Endodermal cell (in vitro differentiated cells): Measurements from ENCODE around the gene CYSTM1. TPM values are rescaled to one million over a fixed set of nuclear protein-coding genes. Genes with fewer than 3 reads are reported as not detected.

Experiments
- DNase-seq: peaks from one replicate; pipeline ENCODE4 v3.0.0-alpha.2; 2017
- H3K27ac ChIP-seq: 2 replicates; pipeline ENCODE4 v1.5.1; 2013; ENCODE audit warnings: mild to moderate bottlenecking, low read depth, low read length, moderate library complexity
- H3K27me3 ChIP-seq: 2 replicates; pipeline ENCODE4 v1.6.1; 2013; ENCODE audit warnings: mild to moderate bottlenecking, low read length, moderate library complexity; ENCODE audit not compliant: insufficient read depth, control insufficient read depth, poor library complexity, severe bottlenecking
- H3K36me3 ChIP-seq: 2 replicates; pipeline ENCODE4 v1.7.0; 2013; ENCODE audit warnings: mild to moderate bottlenecking, low read length, moderate library complexity; ENCODE audit not compliant: control insufficient read depth, insufficient read depth
- H3K4me1 ChIP-seq: one replicate; pipeline ENCODE4 v1.7.0; 2013; ENCODE audit warnings: low read length; ENCODE audit not compliant: control insufficient read depth, insufficient read depth
- H3K4me3 ChIP-seq: 2 replicates; pipeline ENCODE4 v1.5.1; 2013; ENCODE audit warnings: mild to moderate bottlenecking, low read length, moderate library complexity
- H3K9ac ChIP-seq: 2 replicates; pipeline ENCODE4 v1.6.1; 2013; ENCODE audit warnings: mild to moderate bottlenecking, low read length, moderate library complexity; ENCODE audit not compliant: poor library complexity, severe bottlenecking; ENCODE audit errors: extremely low read depth
- H3K9me3 ChIP-seq: 2 replicates; pipeline ENCODE4 v1.6.1; 2013; ENCODE audit warnings: mild to moderate bottlenecking, low read length, moderate library complexity; ENCODE audit not compliant: control insufficient read depth
- H3K27ac Mint-ChIP-seq: 2 replicates; pipeline ENCODE4 v1.8.0; 2020; ENCODE audit warnings: mixed read lengths
- H3K27me3 Mint-ChIP-seq: 2 replicates; pipeline ENCODE4 v1.8.0; 2021; ENCODE audit warnings: mild to moderate bottlenecking, mixed read lengths; ENCODE audit not compliant: insufficient read depth
- H3K36me3 Mint-ChIP-seq: 2 replicates; pipeline ENCODE4 v1.8.0; 2020; ENCODE audit warnings: low read depth, mixed read lengths
- H3K4me1 Mint-ChIP-seq: 2 replicates; pipeline ENCODE4 v1.8.0; 2020; ENCODE audit warnings: mixed read lengths
- H3K4me3 Mint-ChIP-seq: 2 replicates; pipeline ENCODE4 v1.8.0; 2020; ENCODE audit warnings: mild to moderate bottlenecking, moderate library complexity, mixed read lengths
- H3K9me3 Mint-ChIP-seq: 2 replicates; pipeline ENCODE4 v1.8.0; 2020; ENCODE audit warnings: mild to moderate bottlenecking, mixed read lengths
- WGBS, 2 experiments: methylation state at CpG; one replicate each; pipeline versions ENCODE4 v1.1.5 to v1.1.7; 2013; ENCODE audit warnings: missing lambda C conversion rate in 2 of 2, mixed read lengths in 1 of 2; ENCODE audit not compliant: insufficient coverage in 1 of 2, insufficient read length in 1 of 2; 5-methylcytosine and 5-hydroxymethylcytosine counted together
- long read RNA-seq, 4 experiments: library from polyadenylated mRNA in 2 of 4; library from RNA in 1 of 4; library from capped mRNA in 1 of 4; stranded (forward) in 3 of 4; unstranded in 1 of 4; transcript quantifications; one replicate each; pipeline ENCODE4 v2.0.0, GENCODE V29; 2020 to 2021; ENCODE audit warnings: inconsistent platforms in 1 of 4
- polyA plus RNA-seq, 2 experiments: library from polyadenylated mRNA; stranded (reverse); fragments of 50-300 nt; gene quantifications; one replicate each; pipeline ENCODE4 v1.2.3, GENCODE V29; 2013
- total RNA-seq, 2 donors: library from RNA; stranded (reverse); fragmentation: NEBNext Ultra II Directional in 1 of 2; extraction: Animal tissue kit (Norgen Biotek cat#: 25700) in 1 of 2; gene quantifications; 2 replicates in 1 of 2; 3 replicates in 1 of 2; pipeline ENCODE4 v1.2.1, GENCODE V29; 2021
- TF ChIP-seq, protein P1 (sequence below): fragments of 200-600 bp; sonication (generic); conservative IDR thresholded peaks from 2 replicates; pipeline ENCODE4 v1.5.0; 2021; ENCODE audit warnings: antibody characterized with exemption, mild to moderate bottlenecking

CYSTM1 gene, protein sequence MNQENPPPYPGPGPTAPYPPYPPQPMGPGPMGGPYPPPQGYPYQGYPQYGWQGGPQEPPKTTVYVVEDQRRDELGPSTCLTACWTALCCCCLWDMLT
- 10 to 100 TPM; 30.7 to 38.1 TPM for total RNA-seq
- 19.4 TPM for polyA plus RNA-seq (2013, experiment 1 of 2)
- 22.2 TPM for polyA plus RNA-seq (2013, experiment 2 of 2)
- long read RNA-seq, experiment 1, transcript CYSTM1-201 (3 exons, 1,336 nt), result major isoform, 26 of 38 reads
- long read RNA-seq, experiment 1, partial matches to known transcripts, result 8 of 38 reads
- long read RNA-seq, experiment 1, other reads (novel, unspliced or antisense), result 4 of 38 reads
- long read RNA-seq, experiment 2, transcript CYSTM1-201 (3 exons, 1,336 nt), result major isoform, 47 of 49 reads
- long read RNA-seq, experiment 2, partial matches to known transcripts, result 0 of 49 reads
- long read RNA-seq, experiment 2, other reads (novel, unspliced or antisense), result 2 of 49 reads
- long read RNA-seq, experiment 3, transcript CYSTM1-201 (3 exons, 1,336 nt), result major isoform, 24 of 29 reads
- long read RNA-seq, experiment 3, partial matches to known transcripts, result 0 of 29 reads
- long read RNA-seq, experiment 3, other reads (novel, unspliced or antisense), result 5 of 29 reads
- long read RNA-seq, experiment 4, transcript CYSTM1-201 (3 exons, 1,336 nt), result major isoform, 78 of 78 reads
- long read RNA-seq, experiment 4, partial matches to known transcripts, result 0 of 78 reads
- long read RNA-seq, experiment 4, other reads (novel, unspliced or antisense), result 0 of 78 reads

DNA sequence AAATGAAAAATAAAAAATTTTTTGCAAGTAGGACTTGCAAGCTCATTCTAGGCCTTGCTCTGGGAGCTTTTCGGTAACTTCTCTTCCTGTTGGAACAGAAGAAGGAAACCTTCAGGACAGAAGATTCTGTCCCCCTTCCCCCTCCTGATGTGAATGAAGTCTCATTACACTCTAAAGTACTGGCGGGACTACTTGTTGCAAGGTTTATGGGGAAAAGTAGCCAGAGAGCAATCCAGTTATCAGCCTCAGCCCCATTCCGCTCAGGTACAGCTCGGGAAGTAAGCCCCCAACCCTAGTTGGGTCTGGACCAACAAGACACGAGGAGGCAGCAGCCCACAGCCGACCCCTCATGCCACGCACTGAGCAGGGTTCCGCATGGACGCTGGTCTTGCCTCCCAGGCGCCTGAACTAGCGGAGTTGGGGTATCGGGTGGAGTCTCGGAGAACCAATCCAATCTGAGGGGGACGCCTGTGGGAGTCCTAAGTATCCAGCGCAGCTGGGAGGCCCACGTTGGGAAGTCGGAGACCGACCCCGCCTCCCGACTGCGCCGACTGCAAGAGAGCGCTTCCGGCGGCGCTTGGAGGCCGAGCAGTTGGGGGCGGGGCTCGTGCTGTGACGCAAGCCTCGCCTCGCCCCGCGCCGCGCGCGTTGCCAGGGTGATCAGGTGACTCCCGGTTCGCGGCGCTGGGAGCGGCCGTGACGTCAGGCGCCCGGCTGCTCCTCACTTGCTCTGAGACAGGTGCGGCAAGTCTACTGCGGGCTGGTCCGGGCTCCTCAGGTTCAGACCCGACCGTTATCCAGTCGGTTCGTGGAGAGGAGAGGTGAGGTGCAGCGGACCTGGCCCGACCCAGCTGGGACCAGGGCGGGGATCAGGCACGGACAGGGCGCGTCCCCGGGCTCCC is at the start of gene CYSTM1:
TSS of gene CYSTM1 (plus strand) at position 724 of the 902 bp plus-strand sequence. CDS start 19,278 bp downstream, outside the sequence.
- Histone ChIP-seq H3K27ac (peak within 1 kb of the TSS; percentile 86), H3K4me3 (peak within 1 kb of the TSS; percentile 99), H3K36me3 (no peaks in the 10 kb centered on the region), H3K9me3 (no peaks in the 10 kb centered on the region), H3K27me3 (peaks cover 25% of the 10 kb centered on the region), H3K9ac (peak within 1 kb of the TSS; percentile 91), H3K4me1 (peaks cover 3% of the 10 kb centered on the region)
- Mint-ChIP-seq H3K27ac (peak within 1 kb of the TSS; percentile 96), H3K4me1 (peaks cover 17% of the 10 kb centered on the region), H3K27me3 (peaks cover 20% of the 10 kb centered on the region), H3K36me3 (no peaks in the 10 kb centered on the region), H3K9me3 (no peaks in the 10 kb centered on the region), H3K4me3 (peak within 1 kb of the TSS; percentile 88)
- DNase-seq, result peak; percentile 99
- 3 to 4% methylated on average over 31 to 61 of the region's 61 CpGs for WGBS, 2 experiments
- TF ChIP-seq, protein P1, sequence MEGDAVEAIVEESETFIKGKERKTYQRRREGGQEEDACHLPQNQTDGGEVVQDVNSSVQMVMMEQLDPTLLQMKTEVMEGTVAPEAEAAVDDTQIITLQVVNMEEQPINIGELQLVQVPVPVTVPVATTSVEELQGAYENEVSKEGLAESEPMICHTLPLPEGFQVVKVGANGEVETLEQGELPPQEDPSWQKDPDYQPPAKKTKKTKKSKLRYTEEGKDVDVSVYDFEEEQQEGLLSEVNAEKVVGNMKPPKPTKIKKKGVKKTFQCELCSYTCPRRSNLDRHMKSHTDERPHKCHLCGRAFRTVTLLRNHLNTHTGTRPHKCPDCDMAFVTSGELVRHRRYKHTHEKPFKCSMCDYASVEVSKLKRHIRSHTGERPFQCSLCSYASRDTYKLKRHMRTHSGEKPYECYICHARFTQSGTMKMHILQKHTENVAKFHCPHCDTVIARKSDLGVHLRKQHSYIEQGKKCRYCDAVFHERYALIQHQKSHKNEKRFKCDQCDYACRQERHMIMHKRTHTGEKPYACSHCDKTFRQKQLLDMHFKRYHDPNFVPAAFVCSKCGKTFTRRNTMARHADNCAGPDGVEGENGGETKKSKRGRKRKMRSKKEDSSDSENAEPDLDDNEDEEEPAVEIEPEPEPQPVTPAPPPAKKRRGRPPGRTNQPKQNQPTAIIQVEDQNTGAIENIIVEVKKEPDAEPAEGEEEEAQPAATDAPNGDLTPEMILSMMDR, result no peak

DNA sequence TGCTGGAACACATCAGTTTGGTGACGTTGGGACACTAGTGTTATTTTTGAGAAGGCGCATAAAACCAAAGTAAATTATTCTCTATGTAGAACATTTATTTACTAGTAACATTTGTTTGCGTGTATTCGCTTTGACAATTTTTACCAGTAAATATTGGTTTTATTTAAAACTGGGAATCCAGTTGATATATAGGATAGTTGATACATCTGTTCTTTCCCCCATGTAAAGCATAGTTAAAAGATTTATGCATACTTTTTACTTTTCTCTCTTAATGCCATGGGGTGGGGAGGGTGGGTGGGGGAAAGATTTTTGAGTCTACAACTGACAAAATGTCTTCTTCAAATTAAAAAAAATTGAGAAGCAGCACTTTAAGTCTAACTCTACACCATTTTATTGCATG is 49.4 kb upstream of the CYSTM1 start, which contains the start of gene IGIP:
TSS of gene IGIP (plus strand) at position 301 of the 400 bp plus-strand sequence. CDS start 2,540 bp downstream, outside the sequence.
- Mint-ChIP-seq H3K4me3 (no peak within 1 kb of the TSS), H3K27me3 (peaks cover 20% of the 10 kb centered on the region), H3K9me3 (no peaks in the 10 kb centered on the region), H3K27ac (no peak within 1 kb of the TSS), H3K4me1 (no peaks in the 10 kb centered on the region), H3K36me3 (no peaks in the 10 kb centered on the region)
- Histone ChIP-seq H3K36me3 (no peaks in the 10 kb centered on the region), H3K4me3 (no peak within 1 kb of the TSS), H3K27ac (no peak within 1 kb of the TSS), H3K27me3 (peaks cover 12% of the 10 kb centered on the region), H3K9ac (no peak within 1 kb of the TSS), H3K4me1 (no peaks in the 10 kb centered on the region), H3K9me3 (no peaks in the 10 kb centered on the region)
- DNase-seq, result no peak
- 92% methylated on average over 4 of the region's 4 CpGs; no CpG with 5 or more reads in 1 of the 2 experiments for WGBS, 2 experiments
- TF ChIP-seq, protein P1, result no peak
